WI38 (cell line): ENCODE results near the gene EHD2.

Source experiments
- H3K4me3 ChIP-seq: 2 replicates; pipeline ENCODE4 v1.5.1; 2011; ENCODE audit warnings: low read depth, mild to moderate bottlenecking, control low read depth, low read length
- CTCF ChIP-seq: IDR thresholded peaks from 2 replicates; pipeline ENCODE4 v1.5.1; 2012; ENCODE audit warnings: low read depth, mild to moderate bottlenecking, control low read depth, low read length

The EHD2 gene

GRCh38 chr19:47693489-47693888 lies 19.7 kb upstream of the EHD2 start:
- TF ChIP-seq CTCF: no peak
- no peak overlapping the region for H3K4me3 ChIP-seq

GRCh38 chr19:47693903-47694302 lies 19.3 kb upstream of the EHD2 start:
- no peak overlapping the region for H3K4me3 ChIP-seq
- TF ChIP-seq CTCF: no peak

- no peak for TF ChIP-seq CTCF
- H3K4me3 ChIP-seq: no peak overlapping the region
These were observed 18.6 kb upstream of the EHD2 start for GRCh38 chr19:47694466-47695273.

- TF ChIP-seq CTCF: no peak
- H3K4me3 ChIP-seq: no peak overlapping the region
These were observed 17.5 kb upstream of the EHD2 start for GRCh38 chr19:47695533-47696262.

GRCh38 chr19:47696635-47697034 lies 16.6 kb upstream of the EHD2 start:
- no peak for TF ChIP-seq CTCF
- no peak overlapping the region for H3K4me3 ChIP-seq

GRCh38 chr19:47697863-47698609 lies 15.2 kb upstream of the EHD2 start:
- peak; percentile 100 for TF ChIP-seq CTCF
- no peak overlapping the region for H3K4me3 ChIP-seq
